HG03571 (cell line): ENCODE measurements around the gene VSIG2.

Experiments used
- ATAC-seq: cut with Tn5 transposase; IDR thresholded peaks from one replicate; pipeline ENCODE4 v1.9.1; 2021; ENCODE audit not compliant: unreplicated experiment

VSIG2 gene

DNA sequence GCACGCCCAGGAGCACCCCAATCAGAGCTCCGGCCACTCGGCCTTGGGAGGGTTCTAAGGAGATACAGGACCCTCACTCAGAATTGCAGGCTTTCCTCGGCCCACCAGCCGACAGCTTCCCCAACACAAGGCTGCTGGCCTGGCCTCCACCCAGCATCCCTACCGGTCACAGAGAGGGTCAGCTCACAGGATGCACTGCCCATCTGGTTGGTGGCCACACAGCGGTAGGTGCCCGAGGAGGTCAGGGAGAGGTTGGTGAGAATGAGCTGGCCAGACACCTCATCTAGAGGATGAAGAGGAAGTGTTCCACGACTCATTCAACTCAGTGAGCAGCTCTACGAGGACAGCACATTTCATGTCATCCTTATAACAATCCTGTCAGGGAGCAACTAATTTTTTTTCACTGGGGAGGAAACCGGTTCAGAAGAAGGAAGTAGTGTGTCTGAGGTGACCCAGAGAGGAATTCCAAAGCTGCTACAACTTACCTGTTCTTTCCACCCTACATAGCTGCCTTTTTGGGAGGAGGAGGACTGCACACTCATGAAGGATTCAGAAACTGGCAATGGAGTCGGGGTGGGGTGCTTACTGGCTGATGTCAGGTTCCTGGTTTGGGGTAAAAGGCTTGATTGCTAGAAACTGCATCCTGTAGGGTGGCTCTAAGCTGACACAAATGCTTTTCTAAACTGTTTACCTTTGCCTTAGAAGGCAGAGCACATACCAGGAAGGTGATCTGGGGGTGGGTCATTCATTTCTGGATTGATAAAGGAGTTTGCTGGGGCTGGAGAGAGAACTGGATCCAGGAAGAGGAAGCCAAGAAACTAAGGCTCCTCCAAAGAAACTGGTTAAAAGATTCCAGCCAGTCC lies 3.3 kb downstream of the VSIG2 start:
- no peak for ATAC-seq

DNA sequence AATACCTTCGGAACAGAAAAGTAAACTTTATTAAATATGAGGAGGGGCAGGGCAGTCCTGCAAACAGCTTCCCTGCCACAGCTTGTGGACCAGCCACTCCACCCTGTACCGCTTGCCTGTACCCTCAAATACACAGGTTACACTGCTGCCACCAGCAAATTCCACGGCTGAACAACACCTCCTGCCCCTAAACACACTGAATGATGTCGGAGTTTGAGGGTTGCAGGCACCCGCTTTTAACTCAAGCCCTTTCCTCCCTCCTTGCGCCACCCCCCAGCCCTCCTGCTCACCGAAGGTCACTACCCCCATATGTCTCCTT lies 4.0 kb downstream of the VSIG2 start:
- no peak for ATAC-seq

DNA sequence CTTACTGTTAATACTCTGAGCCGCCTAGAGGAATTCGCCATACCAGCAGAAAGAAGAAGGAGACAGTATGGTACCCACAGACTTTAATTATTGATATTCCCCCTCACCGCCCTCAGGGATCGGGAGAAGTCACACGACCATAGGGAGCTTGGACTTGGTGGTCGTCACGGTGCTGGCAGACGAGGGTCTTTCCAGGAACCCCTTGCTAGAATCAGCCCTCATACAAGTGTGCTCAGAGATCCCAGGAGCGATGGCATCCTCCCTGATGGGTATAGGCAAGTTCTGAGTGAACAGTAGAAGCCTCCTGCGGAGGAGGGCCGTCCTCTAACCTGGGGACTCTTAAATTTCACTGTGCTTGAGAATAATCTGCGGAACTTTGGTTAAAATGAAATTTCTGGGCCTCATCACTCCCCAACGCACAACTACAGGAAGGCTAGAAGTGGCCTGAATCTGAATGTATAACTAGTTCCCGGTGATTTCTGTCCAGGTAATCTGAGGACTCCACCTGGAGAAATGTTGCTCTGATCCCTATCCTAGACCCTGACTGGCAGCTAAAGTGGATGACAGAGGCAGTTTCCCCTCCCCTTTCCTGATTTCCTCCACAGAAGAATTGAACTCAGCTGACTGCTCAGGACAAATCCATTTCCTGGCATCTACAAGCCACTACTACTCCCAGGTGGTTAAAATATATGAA lies 4.5 kb downstream of the VSIG2 start:
- ATAC-seq, result no peak

DNA sequence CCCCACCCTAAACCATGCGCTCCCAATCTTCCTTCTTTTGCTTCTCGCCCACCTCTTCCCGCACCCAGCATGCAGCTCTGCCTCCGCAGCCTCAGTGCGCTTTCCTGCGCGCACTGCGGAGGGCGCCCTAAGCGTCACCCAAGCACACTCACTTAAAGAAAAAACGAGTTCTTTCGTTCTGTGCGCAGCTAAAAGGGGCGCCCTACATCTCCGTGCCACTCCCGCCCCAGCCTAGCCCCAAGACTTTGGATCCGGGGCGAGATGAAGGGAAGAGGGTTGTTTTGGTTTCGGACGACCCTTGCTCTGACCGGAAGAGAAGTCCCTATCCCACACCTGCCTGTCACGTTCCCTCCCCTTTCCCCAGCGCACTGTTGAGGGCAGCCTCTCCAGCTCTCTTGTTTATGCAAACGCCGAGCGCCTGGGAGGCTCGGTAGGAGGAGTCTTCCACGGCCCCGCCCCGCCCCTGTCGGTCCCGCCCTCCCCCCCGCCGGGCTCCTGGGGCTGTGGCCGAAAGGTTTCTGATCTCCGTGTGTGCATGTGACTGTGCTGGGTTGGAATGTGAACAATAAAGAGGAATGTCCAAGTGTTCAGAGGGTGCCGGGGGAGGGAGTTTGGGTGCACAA lies 5.3 kb downstream of the VSIG2 start:
- ATAC-seq, result peak; percentile 92

DNA sequence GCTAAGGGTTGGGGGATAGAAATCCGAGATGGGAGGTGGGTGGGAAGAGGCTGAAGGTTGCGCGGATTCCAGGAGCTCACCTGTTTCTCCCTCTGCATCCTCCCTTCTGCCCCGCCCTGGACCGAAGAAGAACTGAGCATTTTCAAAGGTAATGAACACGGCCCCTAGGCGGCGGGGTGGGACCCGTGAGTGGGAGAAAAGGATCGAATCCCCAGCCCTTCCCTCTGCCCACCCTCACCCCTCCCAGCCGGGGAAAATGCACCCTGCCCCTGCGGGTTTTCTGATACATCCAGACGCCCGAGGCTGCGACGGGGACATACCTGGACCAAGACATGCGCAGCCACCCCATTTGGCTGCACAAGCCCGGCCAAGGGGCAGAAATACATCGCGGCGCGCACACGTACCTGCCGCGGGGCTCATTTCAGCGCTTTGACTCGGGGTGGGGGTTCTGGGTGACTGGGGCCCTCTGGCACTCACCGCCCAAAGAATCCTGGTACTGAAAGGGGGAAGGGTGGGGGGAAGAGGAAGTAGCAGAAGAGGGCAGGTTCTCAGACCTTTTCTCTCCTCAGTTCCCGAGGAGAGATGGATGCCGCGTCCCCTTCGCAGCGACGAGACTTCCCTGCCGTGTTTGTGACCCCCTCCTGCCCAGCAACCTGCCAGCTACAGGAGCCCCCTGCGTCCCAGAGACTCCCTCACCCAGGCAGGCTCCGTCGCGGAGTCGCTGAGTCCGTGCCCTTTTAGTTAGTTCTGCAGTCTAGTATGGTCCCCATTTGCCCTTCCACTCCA lies 6.0 kb downstream of the VSIG2 start:
- ATAC-seq, result peak; percentile 11

DNA sequence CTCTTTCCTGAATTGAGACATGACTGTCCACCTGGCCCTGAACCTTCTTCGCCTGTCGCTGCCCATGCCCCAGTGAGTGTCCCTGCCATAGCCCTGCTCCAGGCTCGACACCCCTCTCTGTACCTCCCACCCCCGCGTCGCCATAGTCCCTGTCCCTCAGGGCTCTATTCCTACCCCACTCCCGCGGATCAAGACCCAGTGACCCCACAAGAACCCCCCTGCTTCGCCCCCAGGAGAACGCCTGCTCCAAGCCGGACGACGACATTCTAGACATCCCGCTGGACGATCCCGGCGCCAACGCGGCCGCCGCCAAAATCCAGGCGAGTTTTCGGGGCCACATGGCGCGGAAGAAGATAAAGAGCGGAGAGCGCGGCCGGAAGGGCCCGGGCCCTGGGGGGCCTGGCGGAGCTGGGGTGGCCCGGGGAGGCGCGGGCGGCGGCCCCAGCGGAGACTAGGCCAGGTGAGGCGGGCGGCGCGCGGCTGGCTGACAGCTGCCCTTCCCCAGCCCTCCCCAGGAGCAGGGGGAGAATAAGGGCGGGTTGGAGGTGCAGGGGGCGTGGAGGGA lies 6.7 kb downstream of the VSIG2 start:
- no peak for ATAC-seq

DNA sequence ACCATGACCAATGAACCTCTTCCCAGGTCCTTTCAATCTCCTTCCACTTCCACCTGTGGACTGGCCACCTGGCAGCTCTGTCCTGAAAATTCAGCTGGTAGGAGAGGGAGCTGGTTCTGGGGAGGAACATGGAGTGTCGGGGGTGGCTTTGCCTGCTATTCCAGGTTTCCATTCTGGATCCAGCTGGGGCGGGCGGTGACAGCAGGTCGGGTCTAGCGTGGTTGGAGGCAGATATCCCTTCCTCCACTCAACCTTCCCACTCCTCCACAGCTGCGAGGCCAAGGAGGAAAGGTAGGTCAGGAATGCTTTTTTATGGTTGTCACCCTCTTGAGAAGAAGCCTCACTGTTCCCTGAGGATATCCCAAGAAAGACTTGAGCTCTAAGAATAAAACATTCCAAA lies 9.0 kb downstream of the VSIG2 start:
- no peak for ATAC-seq

DNA sequence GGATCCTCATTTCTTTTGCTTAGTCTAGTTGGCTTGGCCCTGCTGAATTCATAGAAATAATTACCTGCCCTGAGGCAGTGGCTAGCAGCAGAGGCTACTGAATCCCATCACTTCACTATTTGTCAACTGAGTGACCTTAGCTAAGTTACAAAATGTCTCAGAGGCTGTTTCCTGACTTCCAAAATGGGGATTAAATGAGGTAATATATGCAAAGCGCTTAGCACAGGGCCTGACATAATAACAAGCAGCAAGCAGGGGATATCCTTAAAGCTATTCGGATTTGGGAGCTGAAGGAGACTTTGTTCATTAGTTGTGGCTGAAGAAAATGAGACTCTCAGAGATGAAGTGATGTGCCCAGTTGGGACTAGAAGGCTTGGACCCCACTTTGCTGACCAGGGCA lies 9.5 kb downstream of the VSIG2 start:
- ATAC-seq, result no peak

DNA sequence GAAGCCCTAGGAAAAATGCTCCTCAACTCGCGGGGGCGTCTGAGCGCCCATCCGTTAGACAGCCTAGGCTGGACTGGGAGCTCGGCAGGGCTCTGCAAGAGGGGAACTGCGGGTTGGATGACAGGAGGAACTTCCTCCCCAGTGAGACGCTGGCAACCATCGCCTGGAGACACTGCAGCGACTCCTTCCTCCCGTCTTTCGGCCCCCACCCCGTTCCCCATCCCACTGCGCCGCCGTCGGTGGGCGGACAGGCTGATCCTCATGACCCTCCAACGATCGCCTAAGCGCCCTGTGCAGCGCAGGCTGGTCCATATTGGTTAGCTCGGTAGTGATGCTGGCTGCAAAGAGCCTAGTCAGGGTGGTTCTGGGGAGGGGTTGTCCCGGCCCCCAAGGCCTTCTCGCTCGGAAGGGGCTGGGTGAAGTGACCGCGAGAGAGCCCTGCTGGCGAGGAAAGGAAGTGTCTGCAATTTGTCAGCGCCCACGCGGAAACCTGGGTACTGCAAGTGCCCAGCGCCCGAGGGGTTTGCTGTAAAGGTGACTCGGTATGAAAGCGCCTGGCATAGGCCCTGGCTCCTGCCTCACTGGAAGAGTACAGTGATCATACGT lies 11.7 kb downstream of the VSIG2 start:
- peak; percentile 38 for ATAC-seq

DNA sequence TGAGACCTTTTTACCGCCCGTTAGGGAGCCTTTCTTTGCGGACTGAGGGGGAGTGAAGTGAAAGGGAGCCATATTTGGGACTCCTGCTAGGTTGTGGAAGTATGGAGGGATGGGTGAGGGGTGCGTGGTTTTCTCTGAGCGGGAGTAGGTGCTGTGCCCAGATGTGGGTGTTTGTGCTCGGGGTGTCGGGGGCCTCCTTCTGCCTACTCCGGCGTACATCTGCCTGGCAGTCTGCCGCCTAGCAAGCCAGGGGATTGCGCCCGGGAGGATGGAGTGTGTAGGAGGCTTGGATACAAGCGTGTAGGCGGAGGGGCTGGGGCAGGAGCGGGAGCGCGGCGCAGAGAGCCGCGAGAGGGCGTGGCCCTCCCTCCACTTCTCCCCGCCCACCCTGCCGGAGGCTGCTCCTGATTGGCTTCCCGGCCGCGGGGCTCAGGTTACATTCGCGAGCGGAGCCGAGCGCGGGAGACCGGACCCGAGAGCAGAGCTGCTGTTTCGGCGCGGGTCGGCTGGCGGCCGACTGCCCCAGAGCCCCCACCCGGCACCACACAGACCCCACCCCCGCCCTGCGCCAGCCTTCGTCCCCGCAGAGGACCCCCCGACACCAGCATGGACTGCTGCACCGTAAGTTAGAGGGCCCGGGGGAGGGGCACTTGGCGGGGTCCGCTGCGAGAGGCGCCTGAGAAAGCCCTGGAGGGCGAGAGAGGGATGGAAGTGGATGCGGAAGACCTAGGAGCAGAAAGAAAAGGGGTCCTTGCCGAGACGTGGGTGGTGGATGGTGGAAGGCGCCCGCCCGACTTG lies 12.4 kb downstream of the VSIG2 start, which contains the start of gene NRGN:
Gene NRGN (plus strand): TSS at position 464 of the 798 bp plus-strand sequence. CDS start 143 bp downstream, at position 607.
- ATAC-seq, result peak; percentile 99

DNA sequence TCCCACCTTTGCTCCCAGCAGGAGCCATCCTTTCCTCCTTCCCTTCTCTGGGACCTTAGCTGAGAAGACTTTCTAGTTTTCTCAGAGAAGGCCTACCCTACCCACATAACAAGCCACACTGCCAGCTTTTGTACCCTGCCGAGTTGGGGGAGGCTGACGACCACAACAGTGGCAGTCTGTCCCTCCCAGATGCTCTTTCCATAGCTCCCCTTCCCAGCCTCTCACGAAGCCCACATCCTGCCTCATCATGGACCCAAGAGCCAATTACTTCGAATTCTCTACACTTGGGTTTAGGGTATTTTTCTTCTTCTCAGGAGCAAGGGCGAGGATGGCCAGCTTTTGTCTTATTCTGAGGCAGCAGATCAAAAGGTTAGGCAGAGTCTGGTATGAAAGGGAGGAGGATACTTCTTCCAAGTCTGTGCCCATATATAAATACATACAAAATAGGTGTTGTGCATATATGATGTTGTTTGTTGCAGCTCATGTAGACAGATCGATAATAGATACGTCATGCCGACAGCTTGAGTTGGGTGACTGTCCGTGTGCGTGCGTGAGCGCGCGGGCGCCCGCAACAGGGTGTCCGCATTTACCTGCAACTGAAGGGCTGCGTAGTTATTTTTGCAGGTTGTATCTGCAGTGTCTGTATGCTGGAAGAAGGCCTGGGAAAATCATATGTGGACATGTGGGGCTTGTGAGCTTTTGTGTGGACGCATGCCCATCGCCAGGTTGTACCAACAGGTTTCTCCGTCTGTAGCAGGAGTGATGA lies 13.2 kb downstream of the VSIG2 start:
- no peak for ATAC-seq

DNA sequence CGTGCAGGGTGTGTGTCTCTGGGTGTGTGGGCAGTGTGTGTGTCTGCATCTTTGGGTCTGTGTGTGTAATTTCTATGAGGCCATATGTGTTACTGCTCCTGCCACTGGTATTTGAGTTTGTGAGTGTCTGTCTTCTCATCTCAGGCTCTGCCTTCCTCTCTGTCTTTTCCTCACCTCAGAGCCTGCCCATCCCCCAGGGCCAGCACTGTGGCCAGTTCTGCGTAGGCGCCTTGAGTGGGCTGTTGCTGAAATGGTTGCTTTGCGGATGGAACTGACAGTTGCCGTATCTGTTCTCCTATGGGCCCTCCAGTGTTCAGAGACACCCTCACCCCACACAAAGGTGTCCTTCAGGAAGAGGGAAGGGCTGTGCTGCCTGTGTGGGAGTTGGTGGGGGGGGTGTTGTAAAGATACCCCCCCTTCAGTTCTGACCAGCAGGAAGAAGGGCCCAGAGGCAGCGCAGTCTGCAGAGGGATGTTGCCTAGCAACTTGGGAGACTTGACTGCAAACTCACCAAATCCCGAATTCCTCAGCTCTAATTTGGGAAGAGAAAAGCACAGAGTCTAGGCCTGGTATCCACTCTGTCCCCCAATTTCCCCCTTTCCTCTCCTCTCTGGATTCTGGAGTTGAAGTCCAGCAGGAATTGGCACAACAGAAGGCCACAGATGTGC lies 14.3 kb downstream of the VSIG2 start:
- ATAC-seq, result no peak

DNA sequence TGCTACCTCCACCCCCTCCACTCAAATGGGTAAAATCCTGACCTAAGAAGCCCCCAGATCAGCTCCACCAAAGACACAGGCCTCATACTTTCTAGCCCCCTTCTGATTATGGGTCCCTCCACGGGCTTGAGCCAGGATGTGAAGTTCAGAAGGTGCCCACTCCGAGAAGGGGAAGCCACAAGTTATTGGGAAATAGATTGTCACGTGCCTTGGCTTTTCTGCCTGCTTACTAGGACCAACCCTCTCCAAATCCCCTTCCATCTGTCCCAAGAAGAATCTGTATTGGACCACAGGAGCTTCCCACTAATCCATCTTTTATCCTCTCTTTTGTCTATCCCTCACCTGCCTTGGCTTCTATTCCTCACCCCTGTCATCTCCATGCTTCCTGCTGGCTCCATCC lies 15.3 kb downstream of the VSIG2 start:
- no peak for ATAC-seq

DNA sequence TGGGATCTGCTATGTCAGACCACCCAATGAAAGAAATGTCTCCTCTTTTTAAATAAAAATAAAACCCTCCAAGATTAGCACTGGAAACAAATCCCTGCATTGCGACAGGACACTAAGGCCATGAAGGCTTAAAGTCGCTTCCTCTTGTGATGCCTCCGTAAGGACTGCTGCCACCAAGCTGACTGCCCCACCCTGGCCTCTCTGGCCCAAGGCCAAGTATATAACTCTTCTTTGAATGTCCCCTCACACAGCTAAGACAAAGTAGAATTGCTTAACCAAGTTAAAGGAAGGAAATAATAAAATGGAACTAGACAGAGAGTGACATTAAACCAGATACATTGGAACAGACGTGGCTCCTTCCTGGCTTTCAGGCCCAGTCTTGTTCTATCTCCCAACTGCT lies 19.8 kb downstream of the VSIG2 start:
- ATAC-seq, result no peak

DNA sequence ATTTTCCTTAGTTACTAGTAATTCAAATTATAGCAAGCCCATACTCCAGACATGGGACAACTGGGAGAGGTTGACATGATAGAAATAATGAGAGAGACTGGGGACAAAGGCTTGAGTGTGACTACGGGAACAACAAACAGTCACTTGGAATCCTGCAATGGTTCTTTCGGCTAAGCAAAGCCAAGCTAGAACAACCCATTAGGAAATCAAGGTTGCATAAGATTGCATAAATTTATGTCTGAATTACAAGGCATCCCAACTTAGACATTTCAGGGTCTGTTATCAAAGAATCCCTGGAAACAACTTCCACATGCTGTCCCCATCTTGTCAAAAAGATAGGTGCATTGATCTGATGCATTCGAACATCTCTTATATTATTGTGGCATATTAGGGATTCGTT lies 22.5 kb downstream of the VSIG2 start:
- ATAC-seq, result no peak

DNA sequence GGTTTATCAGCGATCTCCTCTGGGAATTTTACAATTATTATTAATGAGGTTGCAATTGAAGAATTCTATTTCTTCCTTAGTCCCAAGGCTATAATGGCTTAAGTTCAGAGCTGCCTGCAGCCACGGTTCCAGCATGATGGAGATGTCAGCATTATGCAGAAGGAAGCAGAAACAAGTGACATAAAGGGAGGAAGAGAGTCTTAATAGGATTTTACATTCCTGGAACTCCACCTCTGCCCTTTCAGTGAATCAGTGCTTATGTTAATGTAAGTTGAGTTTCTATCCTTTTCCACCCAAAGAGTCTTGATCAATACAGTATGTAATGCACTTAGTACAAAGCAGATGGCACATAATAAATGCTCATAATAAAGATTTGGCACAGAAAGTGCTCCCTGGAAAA lies 23.9 kb downstream of the VSIG2 start:
- ATAC-seq, result no peak

DNA sequence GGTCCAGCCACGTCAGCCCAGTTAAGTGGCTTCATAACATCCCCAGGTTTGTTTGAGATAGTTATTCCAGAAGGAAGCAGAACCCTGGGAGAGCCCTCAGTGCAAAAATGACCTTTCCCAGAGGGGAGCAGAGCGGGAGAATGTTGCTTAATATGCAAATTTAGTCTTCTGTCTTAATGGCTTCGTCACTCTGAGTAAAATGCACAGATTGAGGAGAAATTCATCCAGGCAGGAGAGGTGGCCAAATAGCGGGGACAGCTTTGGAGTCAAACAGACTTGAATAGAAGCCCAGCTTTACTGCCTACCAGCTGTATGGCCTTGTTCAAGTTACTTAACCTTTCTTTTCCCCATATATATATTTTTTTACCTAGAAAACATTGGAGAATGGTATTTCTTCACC lies 24.6 kb downstream of the VSIG2 start:
- no peak for ATAC-seq

DNA sequence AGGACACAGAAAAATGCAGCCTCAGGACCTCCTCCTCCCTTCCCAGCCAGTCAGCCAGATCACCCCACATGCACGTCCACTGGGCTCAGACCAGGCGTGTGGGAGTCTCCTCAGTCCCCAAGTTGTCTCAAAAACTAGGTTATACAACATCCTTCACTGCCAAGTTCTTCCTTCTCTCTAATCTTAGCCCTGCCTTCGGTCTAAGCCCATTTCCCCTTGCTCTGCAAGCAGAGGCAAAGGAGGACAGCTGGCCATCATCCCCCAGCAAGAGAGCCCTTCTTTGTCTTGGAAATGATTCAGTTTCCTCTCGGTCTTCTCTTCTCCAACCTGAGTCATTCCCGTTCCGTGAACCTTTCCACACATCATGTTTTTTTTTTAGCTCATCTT lies 26.3 kb downstream of the VSIG2 start:
- ATAC-seq, result peak; percentile 5
